Vagina (tissue), 2 donors: Measurements from ENCODE around the gene GLT1D1. TPM values are rescaled to one million over a fixed set of nuclear protein-coding genes. Genes with fewer than 3 reads are reported as not detected.

ENCODE experiments used
- DNase-seq, 2 donors: peaks; one replicate each; pipeline ENCODE4 v3.0.0-alpha.2; 2017; ENCODE audit errors: extremely low spot score in 2 of 2
- H3K27ac ChIP-seq: fragments of 200-600 bp; sonication (generic); one replicate; pipeline ENCODE4 v1.5.1; 2019
- H3K27me3 ChIP-seq: fragments of 200-600 bp; sonication (generic); one replicate; pipeline ENCODE4 v1.5.1; 2019
- H3K36me3 ChIP-seq, 2 donors: fragments of 200-600 bp; sonication (generic); one replicate each; pipeline ENCODE4 v1.5.1; 2017 to 2019
- H3K4me1 ChIP-seq: fragments of 200-600 bp; sonication (generic); one replicate; pipeline ENCODE4 v1.5.1; 2019
- H3K4me3 ChIP-seq, 2 donors: fragments of 200-600 bp; sonication (generic); 1 replicate in 1 of 2; 2 replicates in 1 of 2; pipeline ENCODE4 v1.5.1; 2016 to 2019
- H3K9me3 ChIP-seq: fragments of 200-600 bp; sonication (generic); one replicate; pipeline ENCODE4 v1.5.1; 2019
- POLR2A ChIP-seq, 2 donors: fragments of 450-650 bp; IDR thresholded peaks; one replicate each; pipeline ENCODE4 v1.6.1; 2017; ENCODE audit warnings: antibody characterized with exemption in 2 of 2, mild to moderate bottlenecking in 2 of 2, moderate library complexity in 2 of 2
- POLR2AphosphoS5 ChIP-seq, 2 donors: sonication (generic); formaldehyde crosslinking; IDR thresholded peaks; one replicate each; pipeline ENCODE4 v1.9.0; 2017; ENCODE audit warnings: antibody characterized with exemption in 2 of 2, mild to moderate bottlenecking in 2 of 2, low read depth in 1 of 2; ENCODE audit not compliant: insufficient read depth in 1 of 2
- intact Hi-C: fragments of 100-400 bp; cut with DNase I; formaldehyde crosslinking; loops from one replicate; pipeline ENCODE4 v1.15.1; 2023
- total RNA-seq: library from RNA; depleted of rRNA; stranded (reverse); fragments of >200 nt; gene quantifications from one replicate; pipeline ENCODE4 v1.2.3, GENCODE V29; 2016
- TF ChIP-seq, protein P1 (sequence below), 3 experiments: fragments of 450-650 bp in 2 of 3; fragments of 200-600 bp in 1 of 3; sonication (generic) in 1 of 3; IDR thresholded peaks; one replicate each; pipeline ENCODE4 v1.5.1; 2017 to 2019; ENCODE audit warnings: antibody characterized with exemption in 3 of 3, mild to moderate bottlenecking in 2 of 3, moderate library complexity in 2 of 3

Gene GLT1D1
- total RNA-seq, 1 donor from 2014 or later = 0.74 TPM

DNA sequence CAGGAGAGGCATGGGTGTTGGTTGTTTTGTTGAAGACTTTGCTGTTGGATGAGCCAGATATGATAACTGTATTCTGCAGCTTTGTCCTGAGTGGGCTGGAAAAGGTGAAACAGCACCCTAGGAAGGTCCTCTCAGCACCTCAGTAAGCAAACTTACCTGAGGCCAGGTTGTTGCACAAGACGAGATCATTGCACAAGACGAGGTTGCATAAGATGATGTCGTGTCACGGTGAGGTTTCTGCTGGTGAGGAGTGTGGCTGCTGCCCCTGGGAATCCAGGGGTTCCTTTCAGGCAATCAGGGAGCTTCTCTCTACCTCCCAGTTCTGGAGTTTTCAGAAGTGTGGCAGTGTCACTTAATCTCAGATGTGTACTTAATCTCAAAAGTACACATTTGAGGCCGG is 85.6 kb downstream of the GLT1D1 start:
- Histone ChIP-seq H3K4me1 (no peaks in the 10 kb centered on the region), H3K4me3 (no peak overlapping the region), H3K27ac (no peak overlapping the region), H3K27me3 (no peaks in the 10 kb centered on the region), H3K36me3 (no peaks in the 10 kb centered on the region), H3K9me3 (no peaks in the 10 kb centered on the region)
- TF ChIP-seq POLR2AphosphoS5 (IDR thresholded peaks at IDR 0.05; ENCODE audit: insufficient read depth in 1 of 2, low read depth in 1 of 2) = no peak
- TF ChIP-seq, protein P1, sequence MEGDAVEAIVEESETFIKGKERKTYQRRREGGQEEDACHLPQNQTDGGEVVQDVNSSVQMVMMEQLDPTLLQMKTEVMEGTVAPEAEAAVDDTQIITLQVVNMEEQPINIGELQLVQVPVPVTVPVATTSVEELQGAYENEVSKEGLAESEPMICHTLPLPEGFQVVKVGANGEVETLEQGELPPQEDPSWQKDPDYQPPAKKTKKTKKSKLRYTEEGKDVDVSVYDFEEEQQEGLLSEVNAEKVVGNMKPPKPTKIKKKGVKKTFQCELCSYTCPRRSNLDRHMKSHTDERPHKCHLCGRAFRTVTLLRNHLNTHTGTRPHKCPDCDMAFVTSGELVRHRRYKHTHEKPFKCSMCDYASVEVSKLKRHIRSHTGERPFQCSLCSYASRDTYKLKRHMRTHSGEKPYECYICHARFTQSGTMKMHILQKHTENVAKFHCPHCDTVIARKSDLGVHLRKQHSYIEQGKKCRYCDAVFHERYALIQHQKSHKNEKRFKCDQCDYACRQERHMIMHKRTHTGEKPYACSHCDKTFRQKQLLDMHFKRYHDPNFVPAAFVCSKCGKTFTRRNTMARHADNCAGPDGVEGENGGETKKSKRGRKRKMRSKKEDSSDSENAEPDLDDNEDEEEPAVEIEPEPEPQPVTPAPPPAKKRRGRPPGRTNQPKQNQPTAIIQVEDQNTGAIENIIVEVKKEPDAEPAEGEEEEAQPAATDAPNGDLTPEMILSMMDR (IDR thresholded peaks at IDR 0.05) = no peak
- no peak for DNase-seq
- intact Hi-C loops = no loop called here

DNA sequence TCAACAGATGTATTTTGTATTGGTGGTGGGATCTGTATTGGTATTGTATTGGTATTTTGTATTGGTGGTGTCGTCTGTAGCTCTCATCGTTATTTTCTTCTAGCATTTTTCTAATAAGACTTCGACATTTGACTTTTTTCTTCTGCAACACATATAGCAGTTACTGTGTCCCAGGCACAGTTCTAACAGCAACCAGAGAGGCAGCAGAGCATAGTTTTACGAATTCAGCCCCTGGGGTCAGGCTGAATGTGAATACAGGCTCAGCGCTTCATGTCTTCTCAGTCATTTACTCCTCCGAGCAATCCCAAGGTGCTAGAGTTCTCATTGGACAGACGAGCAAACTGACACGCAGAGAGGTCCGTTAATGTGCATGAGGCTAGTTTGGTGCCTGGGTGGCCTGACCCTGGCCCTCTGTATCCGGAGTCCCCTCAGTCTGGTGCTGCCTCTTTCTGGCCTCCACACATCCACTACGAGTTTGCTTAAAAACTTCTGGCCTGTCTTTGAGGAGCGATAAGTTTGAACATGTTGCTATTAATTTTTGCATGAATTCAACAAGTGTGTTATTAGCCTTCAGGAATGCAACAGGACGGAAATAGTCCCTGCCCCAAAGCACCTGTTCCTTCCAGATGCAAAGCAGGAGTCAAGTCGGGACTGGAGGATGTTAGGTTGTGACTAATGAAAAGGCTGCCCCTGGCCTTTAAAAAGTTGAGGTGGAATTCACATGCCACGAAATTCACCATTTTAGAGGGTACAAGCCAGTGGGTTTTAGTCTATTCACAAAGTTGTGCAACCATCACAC is 87.0 kb downstream of the GLT1D1 start:
- no peak overlapping the region for H3K27ac ChIP-seq
- intact Hi-C loops = no loop called here
- DNase-seq = no peak
- no peaks in the 10 kb centered on the region for H3K4me1 ChIP-seq
- H3K36me3 ChIP-seq = no peaks in the 10 kb centered on the region
- TF ChIP-seq, protein P1 (IDR thresholded peaks at IDR 0.05) = no peak
- TF ChIP-seq POLR2A (IDR thresholded peaks at IDR 0.05) = no peak
- no peak for TF ChIP-seq POLR2AphosphoS5 (IDR thresholded peaks at IDR 0.05; ENCODE audit: insufficient read depth in 1 of 2, low read depth in 1 of 2)
- H3K9me3 ChIP-seq = no peaks in the 10 kb centered on the region
- no peaks in the 10 kb centered on the region for H3K27me3 ChIP-seq
- H3K4me3 ChIP-seq = no peak overlapping the region

DNA sequence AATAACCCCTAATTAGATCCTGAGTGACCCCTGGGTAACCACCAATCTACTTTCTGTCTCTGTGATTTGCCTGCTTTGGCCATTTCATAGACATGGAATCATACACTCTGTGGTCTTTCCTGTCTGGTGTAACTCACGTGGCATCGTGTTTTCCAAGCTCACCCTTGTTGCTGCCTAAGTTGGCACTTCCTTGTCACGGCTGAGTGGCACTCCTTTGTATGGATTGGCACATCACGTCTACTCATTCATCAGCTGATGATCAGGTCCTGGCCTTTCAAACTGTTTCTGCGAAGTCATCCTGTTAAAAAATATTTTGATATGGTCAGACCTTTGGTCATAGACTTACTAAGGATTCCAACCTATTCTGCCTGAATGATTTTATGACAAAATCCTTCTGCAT is 87.7 kb downstream of the GLT1D1 start:
- intact Hi-C loops = no loop called here
- Histone ChIP-seq H3K27me3 (no peaks in the 10 kb centered on the region), H3K27ac (no peak overlapping the region), H3K36me3 (no peaks in the 10 kb centered on the region), H3K9me3 (no peaks in the 10 kb centered on the region), H3K4me3 (no peak overlapping the region), H3K4me1 (no peaks in the 10 kb centered on the region)
- no peak for DNase-seq
- TF ChIP-seq, protein P1 (IDR thresholded peaks at IDR 0.05) = no peak
- TF ChIP-seq POLR2AphosphoS5 (IDR thresholded peaks at IDR 0.05; ENCODE audit: insufficient read depth in 1 of 2, low read depth in 1 of 2) = no peak
- no peak for TF ChIP-seq POLR2A (IDR thresholded peaks at IDR 0.05)

DNA sequence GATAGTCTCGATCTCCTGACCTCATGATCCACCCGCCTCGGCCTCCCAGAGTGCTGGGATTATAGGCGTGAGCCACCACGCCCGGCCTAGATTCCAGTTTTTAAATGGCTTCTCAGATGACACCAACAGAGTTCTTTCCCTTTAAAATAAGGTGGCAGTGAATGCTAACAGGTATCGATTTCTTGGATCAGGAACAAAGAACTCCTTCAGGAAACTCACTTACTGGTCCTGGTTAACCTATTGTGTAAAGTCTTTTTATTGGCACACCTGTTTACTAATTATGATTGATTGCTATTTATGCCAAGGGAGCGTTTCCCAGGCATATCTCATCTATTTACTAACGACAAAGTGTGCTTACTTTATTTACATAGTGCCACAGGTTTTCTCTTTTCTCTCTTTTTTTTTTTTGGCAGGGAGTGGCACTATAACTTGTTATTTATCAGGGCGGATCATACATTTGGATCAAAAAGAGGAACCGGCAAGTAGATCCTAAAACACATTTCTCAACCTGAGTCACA is 89.7 kb downstream of the GLT1D1 start:
- Histone ChIP-seq H3K27ac (no peak overlapping the region), H3K36me3 (no peaks in the 10 kb centered on the region), H3K4me3 (no peak overlapping the region), H3K4me1 (no peaks in the 10 kb centered on the region), H3K9me3 (no peaks in the 10 kb centered on the region), H3K27me3 (no peaks in the 10 kb centered on the region)
- DNase-seq = no peak
- intact Hi-C loops = no loop called here
- TF ChIP-seq, protein P1 (IDR thresholded peaks at IDR 0.05) = no peak

DNA sequence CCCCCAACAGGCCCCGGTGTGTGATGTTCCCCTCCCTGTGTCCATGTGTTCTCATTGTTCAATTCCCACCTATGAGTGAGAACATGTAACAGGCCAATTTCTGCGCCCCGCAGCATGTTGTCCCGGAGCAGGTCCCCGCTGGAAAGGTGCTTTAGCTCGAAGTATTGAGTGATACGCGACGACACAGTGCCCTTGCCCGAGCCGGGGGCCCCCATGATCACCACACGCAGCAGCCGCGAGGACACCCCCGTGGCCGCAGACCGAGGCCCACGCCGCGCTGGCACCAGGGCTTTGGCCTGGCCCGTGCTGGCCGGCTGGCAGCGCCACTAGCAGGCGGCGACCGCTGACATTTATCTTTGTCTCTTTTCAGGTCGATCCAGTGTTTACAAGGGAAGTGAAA is 91.7 kb downstream of the GLT1D1 start:
- H3K4me3 ChIP-seq = no peak overlapping the region
- H3K36me3 ChIP-seq = no peaks in the 10 kb centered on the region
- H3K27ac ChIP-seq = no peak overlapping the region
- TF ChIP-seq, protein P1 (IDR thresholded peaks at IDR 0.05) = no peak
- TF ChIP-seq POLR2A (IDR thresholded peaks at IDR 0.05) = no peak
- no peak for TF ChIP-seq POLR2AphosphoS5 (IDR thresholded peaks at IDR 0.05; ENCODE audit: insufficient read depth in 1 of 2, low read depth in 1 of 2)
- H3K27me3 ChIP-seq = no peaks in the 10 kb centered on the region
- DNase-seq = no peak
- H3K9me3 ChIP-seq = no peaks in the 10 kb centered on the region
- no peaks in the 10 kb centered on the region for H3K4me1 ChIP-seq
- intact Hi-C loops = no loop called here
